AG04450 (cell line): ENCODE data around the gene CDH19. TPM values are rescaled to one million over a fixed set of nuclear protein-coding genes. Genes with fewer than 3 reads are reported as not detected.
"Not testable (repeated sequence)": the region's sequence is repeated elsewhere in the genome, so short reads cannot be mapped to it uniquely, and the experiment has no call there.

Experiments used
- CTCF ChIA-PET: fragments of 300-600, 350-600 bp; formaldehyde crosslinking; extraction: SDS; loops from one replicate; lab custom pipeline; 2022; ENCODE audit warnings: antibody characterized with exemption, inconsistent platforms; lab: Charles Lee
- POLR2A ChIA-PET: fragments of 350-600 bp; formaldehyde crosslinking; extraction: SDS; loops from one replicate; lab custom pipeline; 2021; ENCODE audit warnings: antibody characterized with exemption, inconsistent platforms; lab: Yijun Ruan, JAX
- DNase-seq: peaks from one replicate; pipeline ENCODE4 v3.0.0-alpha.2; 2011; ENCODE audit warnings: low read depth, low spot score
- H3K27ac ChIP-seq: one replicate; pipeline ENCODE4 v1.5.1; 2012; ENCODE audit warnings: low read depth, low read length, control low read depth
- H3K27me3 ChIP-seq: one replicate; pipeline ENCODE4 v1.6.0; 2012; ENCODE audit warnings: low read length; ENCODE audit not compliant: control insufficient read depth, insufficient read depth
- H3K4me3 ChIP-seq: 2 replicates; pipeline ENCODE4 v1.5.1; 2011; ENCODE audit warnings: mild to moderate bottlenecking, low read depth, low read length, control low read depth
- H3K9me3 ChIP-seq: 2 replicates; pipeline ENCODE4 v1.5.1; 2012; ENCODE audit warnings: low read length; ENCODE audit not compliant: control insufficient read depth, insufficient read depth
- polyA plus RNA-seq: library from polyadenylated mRNA; depleted of rRNA; stranded (reverse); fragments of >200 nt; gene quantifications from 2 replicates; pipeline ENCODE4 v1.2.3, GENCODE V29; 2011
- TF ChIP-seq, protein P1 (sequence below): IDR thresholded peaks from 2 replicates; pipeline ENCODE4 v1.5.1; 2011; ENCODE audit warnings: low read depth, low read length, control low read depth, inconsistent platforms

The CDH19 gene
- polyA plus RNA-seq, 1 experiment: not detected

DNA sequence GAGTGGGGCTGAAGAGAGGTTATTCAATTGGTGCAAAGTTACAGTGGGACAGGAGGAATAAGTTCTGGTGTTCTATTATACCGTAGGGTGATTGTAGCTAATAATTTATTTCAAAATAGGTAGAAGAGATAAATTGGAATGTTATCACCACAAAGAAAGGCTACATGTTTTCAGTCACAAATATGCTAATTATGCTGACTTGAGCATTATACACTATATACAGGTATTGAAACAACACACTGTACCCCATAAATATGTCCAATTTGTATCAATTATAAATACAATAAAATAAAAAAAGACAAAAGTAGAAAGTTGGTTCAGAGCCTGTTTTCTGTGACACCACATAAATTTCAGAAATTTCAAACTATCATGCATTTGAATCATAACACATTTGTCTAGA, 97.7 kb downstream of the CDH19 start:
- no peak overlapping the region for H3K4me3 ChIP-seq
- no peak for DNase-seq
- CTCF ChIA-PET: no interaction called here
- no peak overlapping the region for H3K27ac ChIP-seq
- no peaks in the 10 kb centered on the region for H3K27me3 ChIP-seq
- peaks cover 5% of the 10 kb centered on the region; the same call in 1 of the 2 replicates for H3K9me3 ChIP-seq
- TF ChIP-seq, protein P1, sequence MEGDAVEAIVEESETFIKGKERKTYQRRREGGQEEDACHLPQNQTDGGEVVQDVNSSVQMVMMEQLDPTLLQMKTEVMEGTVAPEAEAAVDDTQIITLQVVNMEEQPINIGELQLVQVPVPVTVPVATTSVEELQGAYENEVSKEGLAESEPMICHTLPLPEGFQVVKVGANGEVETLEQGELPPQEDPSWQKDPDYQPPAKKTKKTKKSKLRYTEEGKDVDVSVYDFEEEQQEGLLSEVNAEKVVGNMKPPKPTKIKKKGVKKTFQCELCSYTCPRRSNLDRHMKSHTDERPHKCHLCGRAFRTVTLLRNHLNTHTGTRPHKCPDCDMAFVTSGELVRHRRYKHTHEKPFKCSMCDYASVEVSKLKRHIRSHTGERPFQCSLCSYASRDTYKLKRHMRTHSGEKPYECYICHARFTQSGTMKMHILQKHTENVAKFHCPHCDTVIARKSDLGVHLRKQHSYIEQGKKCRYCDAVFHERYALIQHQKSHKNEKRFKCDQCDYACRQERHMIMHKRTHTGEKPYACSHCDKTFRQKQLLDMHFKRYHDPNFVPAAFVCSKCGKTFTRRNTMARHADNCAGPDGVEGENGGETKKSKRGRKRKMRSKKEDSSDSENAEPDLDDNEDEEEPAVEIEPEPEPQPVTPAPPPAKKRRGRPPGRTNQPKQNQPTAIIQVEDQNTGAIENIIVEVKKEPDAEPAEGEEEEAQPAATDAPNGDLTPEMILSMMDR: no peak
- POLR2A ChIA-PET: no interaction called here

DNA sequence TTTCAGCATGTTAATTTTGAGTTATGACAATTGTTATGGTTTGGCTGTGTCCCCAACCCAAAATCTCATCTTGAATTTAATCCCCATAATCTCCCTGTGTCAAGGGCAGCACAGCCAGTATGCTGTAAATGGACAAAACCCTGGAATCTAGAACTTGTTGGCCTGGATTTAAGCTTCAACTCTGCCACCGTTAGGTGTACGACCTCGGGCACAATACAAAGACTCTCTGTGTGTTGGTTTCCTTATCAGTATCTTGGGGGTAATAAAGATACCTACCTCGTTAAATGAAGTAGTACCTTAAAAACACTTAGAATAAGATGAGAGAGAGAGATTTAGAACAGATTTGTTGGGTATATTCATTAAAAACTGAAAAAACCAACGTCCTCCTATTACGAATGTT, 106.5 kb downstream of the CDH19 start:
- peaks cover 7% of the 10 kb centered on the region; the same call in 1 of the 2 replicates for H3K9me3 ChIP-seq
- POLR2A ChIA-PET: no interaction called here
- no peaks in the 10 kb centered on the region for H3K27me3 ChIP-seq
- CTCF ChIA-PET: no interaction called here
- H3K27ac ChIP-seq: no peak overlapping the region
- H3K4me3 ChIP-seq: no peak overlapping the region
- DNase-seq: no peak
- TF ChIP-seq, protein P1: no peak

DNA sequence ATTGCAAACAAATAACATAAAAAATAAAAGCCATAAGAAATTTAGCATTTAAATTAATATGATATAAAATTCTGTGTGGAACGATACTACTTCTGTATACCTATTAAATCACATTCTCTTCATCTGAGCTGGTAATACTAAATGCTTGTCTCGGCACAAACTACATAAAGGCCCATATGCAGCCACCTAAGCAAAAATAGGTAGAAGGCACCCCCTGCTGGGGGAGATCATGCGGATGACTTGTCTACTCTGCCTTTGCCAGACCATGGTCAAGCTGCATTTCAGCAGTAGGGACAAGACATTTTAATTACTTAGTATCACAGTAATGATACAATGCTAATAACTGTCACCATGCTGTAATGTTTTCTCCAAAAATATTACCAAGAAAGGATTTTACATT, 108.0 kb downstream of the CDH19 start:
- H3K9me3 ChIP-seq: peaks cover 7% of the 10 kb centered on the region; the same call in 1 of the 2 replicates
- no peak overlapping the region for H3K27ac ChIP-seq
- CTCF ChIA-PET: no interaction called here
- no peak overlapping the region for H3K4me3 ChIP-seq
- H3K27me3 ChIP-seq: no peaks in the 10 kb centered on the region
- TF ChIP-seq, protein P1: no peak
- no peak for DNase-seq
- POLR2A ChIA-PET: no interaction called here

DNA sequence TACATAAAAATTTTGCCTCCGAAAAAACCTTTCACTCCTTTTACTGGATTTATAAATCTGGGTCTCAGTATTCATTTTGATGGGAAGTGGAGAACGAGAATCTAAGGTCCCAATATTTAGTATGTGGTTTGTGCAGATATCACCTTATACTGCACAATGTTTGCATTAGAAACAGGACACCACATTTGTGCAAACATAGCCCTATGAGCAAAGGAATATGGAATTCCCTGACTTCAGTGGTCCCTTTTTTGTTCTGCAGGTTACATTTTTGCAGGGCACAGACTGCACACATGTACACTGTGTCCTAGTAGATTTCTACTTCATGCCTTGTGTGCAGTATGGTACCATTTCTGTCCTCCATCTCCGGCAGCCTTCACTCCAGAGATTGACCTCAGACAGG, 130.0 kb downstream of the CDH19 start:
- Histone ChIP-seq H3K27me3 (no peaks in the 10 kb centered on the region), H3K9me3 (peaks cover 9% of the 10 kb centered on the region; the same call in 1 of the 2 replicates), H3K4me3 (no peak overlapping the region), H3K27ac (no peak overlapping the region)
- CTCF ChIA-PET: no interaction called here
- no peak for DNase-seq
- POLR2A ChIA-PET: no interaction called here
- TF ChIP-seq, protein P1: no peak

DNA sequence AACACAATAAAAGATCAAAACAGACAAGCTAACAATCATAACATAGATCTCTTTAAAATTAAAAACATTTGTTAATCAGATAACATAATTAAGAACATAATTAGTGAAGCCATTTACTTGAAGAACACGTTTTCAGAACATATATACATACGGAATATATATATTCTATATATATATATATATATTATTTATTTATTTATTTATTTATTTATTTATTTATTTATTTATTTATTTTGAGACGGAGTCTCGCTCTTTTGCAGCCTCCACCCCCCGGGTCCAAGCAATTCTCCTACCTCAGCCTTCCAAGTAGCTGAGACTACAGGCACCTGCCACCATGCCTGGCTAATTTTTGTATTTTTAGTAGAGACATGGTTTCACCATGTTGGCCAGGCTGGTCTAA, 137.7 kb downstream of the CDH19 start:
- POLR2A ChIA-PET, H3K27me3 ChIP-seq, H3K27ac ChIP-seq, CTCF ChIA-PET, H3K9me3 ChIP-seq, H3K4me3 ChIP-seq, DNase-seq: not testable (repeated sequence)

DNA sequence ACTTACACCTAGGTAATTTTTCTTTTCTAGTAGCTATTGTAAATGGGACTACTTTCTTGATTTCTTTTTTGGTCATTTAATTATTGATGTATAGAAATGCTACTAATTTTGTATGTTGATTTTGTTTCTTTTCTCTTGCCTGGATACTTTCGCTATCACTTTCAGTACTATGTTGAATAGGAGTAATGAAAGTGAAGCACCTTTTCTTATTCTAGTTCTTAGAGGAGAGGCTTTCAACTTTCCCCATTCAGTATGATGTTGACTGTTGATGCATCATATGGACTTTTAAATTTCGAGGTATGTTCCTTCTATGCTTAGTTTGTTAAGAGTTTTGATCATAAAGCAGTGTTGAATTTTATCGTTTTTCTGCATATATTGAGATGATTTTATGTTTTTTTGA, 142.5 kb downstream of the CDH19 start:
- TF ChIP-seq, protein P1: no peak
- no peak for DNase-seq
- ChIA-PET CTCF (no interaction called here), POLR2A (no interaction called here)
- no peak overlapping the region for H3K4me3 ChIP-seq
- H3K9me3 ChIP-seq: no peaks in the 10 kb centered on the region; the same call in 1 of the 2 replicates
- H3K27ac ChIP-seq: no peak overlapping the region
- no peaks in the 10 kb centered on the region for H3K27me3 ChIP-seq
